ENCODE results near the gene IKZF3.

GRCh38 chr17:39738568-39738901 is 125.6 kb downstream of the IKZF3 start:
- no peak for TF ChIP-seq CTCF (IDR thresholded peaks at IDR 0.05)
- no peak for TF ChIP-seq POLR2A (IDR thresholded peaks at IDR 0.05)

Measured in right lobe of liver (tissue), 4 donors.